Measurements from ENCODE around the gene SNX10. TPM values are rescaled to one million over a fixed set of nuclear protein-coding genes. Genes with fewer than 3 reads are reported as not detected.

Gene SNX10, protein sequence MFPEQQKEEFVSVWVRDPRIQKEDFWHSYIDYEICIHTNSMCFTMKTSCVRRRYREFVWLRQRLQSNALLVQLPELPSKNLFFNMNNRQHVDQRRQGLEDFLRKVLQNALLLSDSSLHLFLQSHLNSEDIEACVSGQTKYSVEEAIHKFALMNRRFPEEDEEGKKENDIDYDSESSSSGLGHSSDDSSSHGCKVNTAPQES
- total RNA-seq, result 0.13 TPM in 1 of 2 replicates, not detected in the other

GRCh38 chr7:26291699-26292538 lies at the start of gene SNX10:
TSS of gene SNX10 (plus strand) at chr7:26291862. CDS start at chr7:26346443, 54,581 bp downstream.

Other genes with a start within 250 kb of the SNX10 start
- 0.31 and 0.79 TPM in 2 replicates for gene NFE2L3, start 139.7 kb upstream of the SNX10 start, total RNA-seq
- gene HNRNPA2B1, start 91.1 kb upstream of the SNX10 start, total RNA-seq, result 126 and 130 TPM in 2 replicates
- gene CBX3, start 90.1 kb upstream of the SNX10 start, total RNA-seq, result 90.0 and 97.8 TPM in 2 replicates

All from aortic smooth muscle cell (primary cell).